Urothelium cell line (cell line): Measurements from ENCODE around the gene PRKD1.
"Not testable (repeated sequence)": the region's sequence is repeated elsewhere in the genome, so short reads cannot be mapped to it uniquely, and the experiment has no call there.

ENCODE experiments used
- DNase-seq: peaks from one replicate; pipeline ENCODE4 v3.0.0; 2011; ENCODE audit warnings: low spot score, mixed read lengths
- FAIRE-seq: peaks from 2 replicates; lab custom pipeline; 2011; peaks lifted over from hg19 to GRCh38; lab: Jason Lieb, UNC

Gene PRKD1

GRCh38 chr14:29749829-29750228 is 177.8 kb downstream of the PRKD1 start:
- no peak for FAIRE-seq
- no peak for DNase-seq

GRCh38 chr14:29749327-29749726 is 178.3 kb downstream of the PRKD1 start:
- DNase-seq (peak; percentile 29), FAIRE-seq (no peak)

GRCh38 chr14:29745863-29746262 is 181.8 kb downstream of the PRKD1 start:
- DNase-seq: no peak
- FAIRE-seq: no peak

GRCh38 chr14:29743531-29743930 is 184.1 kb downstream of the PRKD1 start:
- no peak for DNase-seq

GRCh38 chr14:29741909-29742401 is 185.7 kb downstream of the PRKD1 start:
- FAIRE-seq (no peak), DNase-seq (peak; percentile 11)

More at GRCh38 chr14:29743531-29743930, 184.1 kb downstream of the PRKD1 start:
- no peak for FAIRE-seq

GRCh38 chr14:29740491-29740890 is 187.2 kb downstream of the PRKD1 start:
- FAIRE-seq (no peak), DNase-seq (no peak)

- DNase-seq (no peak), FAIRE-seq (no peak)
These were observed 188.7 kb downstream of the PRKD1 start for GRCh38 chr14:29738950-29739349.

- FAIRE-seq: no peak
- no peak for DNase-seq
These were observed 189.6 kb downstream of the PRKD1 start for GRCh38 chr14:29738056-29738455.

GRCh38 chr14:29735459-29735858 is 192.2 kb downstream of the PRKD1 start:
- no peak for FAIRE-seq
- no peak for DNase-seq

- FAIRE-seq: no peak
- no peak for DNase-seq
These were observed 192.9 kb downstream of the PRKD1 start for GRCh38 chr14:29734732-29735131.

GRCh38 chr14:29726560-29727331 is 200.9 kb downstream of the PRKD1 start:
- not testable (repeated sequence) for DNase-seq, FAIRE-seq

- no peak for DNase-seq
- FAIRE-seq: no peak
These were observed 202.7 kb downstream of the PRKD1 start for GRCh38 chr14:29724991-29725390.

GRCh38 chr14:29722831-29723230 is 204.8 kb downstream of the PRKD1 start:
- no peak for DNase-seq
- FAIRE-seq: no peak

GRCh38 chr14:29721586-29721985 is 206.1 kb downstream of the PRKD1 start:
- FAIRE-seq (no peak), DNase-seq (no peak)

- DNase-seq: no peak
- no peak for FAIRE-seq
These were observed 209.7 kb downstream of the PRKD1 start for GRCh38 chr14:29717901-29718300.

- FAIRE-seq: no peak
- no peak for DNase-seq
These were observed 211.5 kb downstream of the PRKD1 start for GRCh38 chr14:29716150-29716549.

- DNase-seq (no peak), FAIRE-seq (no peak)
These were observed 215.0 kb downstream of the PRKD1 start for GRCh38 chr14:29712601-29713000.

- DNase-seq (no peak), FAIRE-seq (no peak)
These were observed 217.6 kb downstream of the PRKD1 start for GRCh38 chr14:29710015-29710414.

- FAIRE-seq (no peak), DNase-seq (no peak)
These were observed 218.2 kb downstream of the PRKD1 start for GRCh38 chr14:29709490-29709889.

GRCh38 chr14:29706700-29707099 is 220.9 kb downstream of the PRKD1 start:
- FAIRE-seq (no peak), DNase-seq (no peak)

- no peak for DNase-seq
- no peak for FAIRE-seq
These were observed 221.8 kb downstream of the PRKD1 start for GRCh38 chr14:29705801-29706200.

GRCh38 chr14:29689597-29689996 is 238.1 kb downstream of the PRKD1 start:
- FAIRE-seq, DNase-seq: not testable (repeated sequence)

- no peak for FAIRE-seq
- DNase-seq: no peak
These were observed 239.8 kb downstream of the PRKD1 start for GRCh38 chr14:29687866-29688265.
